Mucosa of stomach (tissue), 1 donor: ENCODE measurements around the gene SORL1.

Experiments used
- H3K27me3 ChIP-seq: one replicate; pipeline ENCODE4 v1.7.0; 2013; ENCODE audit warnings: mild to moderate bottlenecking, low read length; ENCODE audit not compliant: control insufficient read depth, insufficient read depth
- H3K36me3 ChIP-seq: one replicate; pipeline ENCODE4 v1.7.0; 2013; ENCODE audit warnings: low read length; ENCODE audit not compliant: control insufficient read depth, insufficient read depth
- H3K4me1 ChIP-seq: one replicate; pipeline ENCODE4 v1.7.0; 2013; ENCODE audit warnings: mild to moderate bottlenecking, low read length; ENCODE audit not compliant: control insufficient read depth, insufficient read depth
- H3K4me3 ChIP-seq: one replicate; pipeline ENCODE4 v1.7.0; 2013; ENCODE audit warnings: low read length
- H3K9ac ChIP-seq: one replicate; pipeline ENCODE4 v1.7.0; 2013; ENCODE audit warnings: mild to moderate bottlenecking, low read length, moderate library complexity
- H3K9me3 ChIP-seq: one replicate; pipeline ENCODE4 v1.7.0; 2013; ENCODE audit warnings: mild to moderate bottlenecking, low read length, moderate library complexity; ENCODE audit not compliant: control insufficient read depth
- donor health status: Pancreatic carcinoma.

The SORL1 gene

GRCh38 chr11:121681550-121682268, 229.6 kb downstream of the SORL1 start:
- Histone ChIP-seq H3K4me1 (no peaks in the 10 kb centered on the region), H3K9me3 (no peaks in the 10 kb centered on the region), H3K9ac (no peak overlapping the region), H3K36me3 (no peaks in the 10 kb centered on the region), H3K27me3 (no peaks in the 10 kb centered on the region), H3K4me3 (no peak overlapping the region)
